Caco-2 (cell line): ENCODE data around the gene FAM186B. TPM values are rescaled to one million over a fixed set of nuclear protein-coding genes. Genes with fewer than 3 reads are reported as not detected.

ENCODE experiments used
- BruUV-seq: library from RNA; stranded (reverse); fragments of 400-500 nt; replicated peaks from 2 replicates; lab custom pipeline; 2021; lab: Mats Ljungman, UMichigan
- CTCF ChIA-PET: fragments of 300-600 bp; sonication (Branson Sonifier 250); formaldehyde crosslinking; loops from one replicate; lab custom pipeline; 2022; ENCODE audit warnings: antibody characterized with exemption; lab: Charles Lee
- POLR2A ChIA-PET: fragments of 300-600 bp; sonication (Branson Sonifier 250); formaldehyde crosslinking; loops from one replicate; lab custom pipeline; 2022; ENCODE audit warnings: antibody characterized with exemption; lab: Charles Lee
- DNase-seq, 2 experiments: peaks; one replicate each; pipeline versions ENCODE4 v3.0.0 to v3.0.0-alpha.2; 2020 to 2022
- H3K27me3 ChIP-seq: replicated peaks from 2 replicates; pipeline ENCODE4 v1.6.0; 2011; ENCODE audit warnings: low read length; ENCODE audit not compliant: control insufficient read depth, insufficient read depth
- H3K36me3 ChIP-seq: 2 replicates; pipeline ENCODE4 v1.5.1; 2011; ENCODE audit warnings: low read length; ENCODE audit not compliant: control insufficient read depth, insufficient read depth
- H3K4me1 ChIP-seq: fragments of 250-450 bp; sonication (Bioruptor Pico); 2 replicates; pipeline ENCODE4 v1.5.1; 2020; ENCODE audit warnings: mild to moderate bottlenecking
- H3K4me3 ChIP-seq: 2 replicates; pipeline ENCODE4 v1.5.1; 2011; ENCODE audit warnings: low read depth, mild to moderate bottlenecking, control low read depth, low read length
- H3K9me3 ChIP-seq: fragments of 250-450 bp; sonication (Bioruptor Pico); 2 replicates; pipeline ENCODE4 v1.5.1; 2020; ENCODE audit warnings: mild to moderate bottlenecking, moderate library complexity
- H3K27ac Mint-ChIP-seq: one replicate; pipeline ENCODE4 v1.8.0; 2022; ENCODE audit warnings: mixed read lengths; ENCODE audit not compliant: unreplicated experiment
- H3K27me3 Mint-ChIP-seq: one replicate; pipeline ENCODE4 v1.8.0; 2022; ENCODE audit warnings: mixed read lengths; ENCODE audit not compliant: insufficient read depth, unreplicated experiment
- H3K36me3 Mint-ChIP-seq: one replicate; pipeline ENCODE4 v1.8.0; 2022; ENCODE audit warnings: mild to moderate bottlenecking, mixed read lengths; ENCODE audit not compliant: insufficient read depth, unreplicated experiment
- H3K4me1 Mint-ChIP-seq: one replicate; pipeline ENCODE4 v1.8.0; 2022; ENCODE audit warnings: low read depth, mixed read lengths; ENCODE audit not compliant: unreplicated experiment
- H3K4me3 Mint-ChIP-seq: one replicate; pipeline ENCODE4 v1.8.0; 2022; ENCODE audit warnings: mild to moderate bottlenecking, moderate library complexity, mixed read lengths; ENCODE audit not compliant: unreplicated experiment
- H3K9me3 Mint-ChIP-seq: one replicate; pipeline ENCODE4 v1.8.0; 2022; ENCODE audit warnings: mixed read lengths; ENCODE audit not compliant: unreplicated experiment
- CTCF ChIP-seq, 2 experiments: fragments of 200-600 bp in 1 of 2; IDR thresholded peaks; 1 replicate in 1 of 2; 2 replicates in 1 of 2; pipeline versions ENCODE4 v1.5.1 to v1.8.0; 2011 to 2022; ENCODE audit warnings: antibody characterized with exemption in 1 of 2, control low read depth in 1 of 2, inconsistent platforms in 1 of 2, low read depth in 1 of 2, low read length in 1 of 2, mild to moderate bottlenecking in 1 of 2, moderate library complexity in 1 of 2; ENCODE audit not compliant: insufficient read depth in 1 of 2, severe bottlenecking in 1 of 2, unreplicated experiment in 1 of 2
- intact Hi-C: fragments of 100-400 bp; cut with micrococcal nuclease; formaldehyde crosslinking; loops from one replicate; pipeline ENCODE4 v1.10.0; 2022; ENCODE audit not compliant: unreplicated experiment
- total RNA-seq: library from RNA; stranded (reverse); gene quantifications from 2 replicates; pipeline ENCODE4 v1.2.3, GENCODE V29; 2022

Gene FAM186B
- total RNA-seq, 1 experiment from 2014 or later, result 2.2 TPM

- CTCF ChIA-PET, result interaction anchor here (0.6 to 1.0 kb wide), 8 partner anchors 20 to 404 kb away, joined by 3 to 9 read pairs (median 3); partner anchors contain the start of genes FMNL3 and TMBIM6
- no peak overlapping the region for H3K4me3 ChIP-seq
- H3K4me1 ChIP-seq, result peaks cover 16% of the 10 kb centered on the region; the same call in 1 of the 2 replicates
- H3K36me3 Mint-ChIP-seq, result peaks cover 14% of the 10 kb centered on the region
- no peak overlapping the region for H3K27ac Mint-ChIP-seq
- H3K36me3 ChIP-seq, result peaks cover 3% of the 10 kb centered on the region; the same call in 1 of the 2 replicates
- TF ChIP-seq CTCF (IDR thresholded peaks at IDR 0.05; ENCODE audit: insufficient read depth in 1 of 2, low read depth in 1 of 2, low read length in 1 of 2, severe bottlenecking in 1 of 2, unreplicated experiment in 1 of 2), result no peak
- intact Hi-C loops, result loop anchor here (1.0 to 10.0 kb wide), 4 partner anchors 63 to 195 kb away; partner anchors contain the start of genes FMNL3 and TMBIM6
- no peak for DNase-seq
- POLR2A ChIA-PET, result interaction anchor here (1.4 kb wide), 1 partner anchor 97 kb away, joined by 4 read pairs; no protein-coding TSS in a partner anchor
- H3K27me3 Mint-ChIP-seq, result no peaks in the 10 kb centered on the region
- TSS peak; percentile 32 for BruUV-seq
- H3K27me3 ChIP-seq, result no peaks in the 10 kb centered on the region
- H3K9me3 ChIP-seq, result no peaks in the 10 kb centered on the region
- no peaks in the 10 kb centered on the region for H3K9me3 Mint-ChIP-seq
- H3K4me3 Mint-ChIP-seq, result no peak overlapping the region
- peaks cover 6% of the 10 kb centered on the region for H3K4me1 Mint-ChIP-seq
Observed at GRCh38 chr12:49643961-49644619, 38.7 kb upstream of the FAM186B start.

DNA sequence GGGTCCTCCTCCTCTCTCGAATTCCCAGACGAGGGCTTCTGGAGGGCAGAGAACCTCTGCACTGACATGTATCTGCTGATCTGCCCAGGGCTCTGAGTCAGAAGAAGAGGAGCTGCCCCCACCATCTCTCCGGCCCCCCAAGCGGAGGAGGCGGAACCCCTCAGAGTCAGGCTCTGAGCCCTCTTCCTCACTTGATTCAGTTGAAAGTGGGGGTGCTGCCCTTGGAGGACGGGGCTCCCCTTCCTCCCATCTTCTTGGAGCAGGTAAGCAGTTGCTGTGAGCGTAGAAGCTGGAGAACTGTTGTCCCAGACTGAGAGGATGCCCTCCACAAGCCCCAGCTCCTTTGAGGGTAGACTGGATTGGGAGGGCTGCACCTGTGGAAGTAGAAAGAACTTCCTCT, 37.7 kb upstream of the FAM186B start:
- CTCF ChIA-PET, result interaction anchor here (0.6 to 0.7 kb wide), 2 partner anchors 64 to 139 kb away, joined by 3 read pairs; partner anchors contain the start of gene FMNL3
- no peak overlapping the region for H3K4me3 ChIP-seq
- DNase-seq, result no peak
- H3K36me3 ChIP-seq, result peaks cover 3% of the 10 kb centered on the region; the same call in 1 of the 2 replicates
- intact Hi-C loops, result loop anchor here (10.0 kb wide), 1 partner anchor 132 kb away; no protein-coding TSS in a partner anchor
- Mint-ChIP-seq H3K36me3 (peaks cover 14% of the 10 kb centered on the region), H3K4me1 (no peaks in the 10 kb centered on the region), H3K9me3 (no peaks in the 10 kb centered on the region), H3K27ac (no peak overlapping the region), H3K4me3 (no peak overlapping the region), H3K27me3 (no peaks in the 10 kb centered on the region)
- BruUV-seq, result no TSS peak
- H3K27me3 ChIP-seq, result no peaks in the 10 kb centered on the region
- POLR2A ChIA-PET, result interaction anchor here (1.4 kb wide), 1 partner anchor 98 kb away, joined by 4 read pairs; no protein-coding TSS in a partner anchor
- H3K9me3 ChIP-seq, result no peaks in the 10 kb centered on the region
- peaks cover 7% of the 10 kb centered on the region; the same call in 1 of the 2 replicates for H3K4me1 ChIP-seq
- no peak for TF ChIP-seq CTCF (IDR thresholded peaks at IDR 0.05; ENCODE audit: insufficient read depth in 1 of 2, low read depth in 1 of 2, low read length in 1 of 2, severe bottlenecking in 1 of 2, unreplicated experiment in 1 of 2)

GRCh38 chr12:49642370-49642802, 36.9 kb upstream of the FAM186B start:
- H3K27me3 ChIP-seq, result no peaks in the 10 kb centered on the region
- DNase-seq, result peak in 1 of 2 experiments; percentile 78
- POLR2A ChIA-PET, result no interaction called here
- H3K4me1 Mint-ChIP-seq, result peaks cover under 1% of the 10 kb centered on the region
- no peak overlapping the region for H3K4me3 Mint-ChIP-seq
- peaks cover 7% of the 10 kb centered on the region; the same call in 1 of the 2 replicates for H3K4me1 ChIP-seq
- H3K36me3 Mint-ChIP-seq, result peaks cover 14% of the 10 kb centered on the region
- H3K9me3 ChIP-seq, result no peaks in the 10 kb centered on the region
- no peaks in the 10 kb centered on the region for H3K9me3 Mint-ChIP-seq
- CTCF ChIA-PET, result no interaction called here
- H3K4me3 ChIP-seq, result no peak overlapping the region
- no peak overlapping the region for H3K27ac Mint-ChIP-seq
- peaks cover 3% of the 10 kb centered on the region; the same call in 1 of the 2 replicates for H3K36me3 ChIP-seq
- BruUV-seq, result no TSS peak
- no peaks in the 10 kb centered on the region for H3K27me3 Mint-ChIP-seq
- no peak for TF ChIP-seq CTCF (IDR thresholded peaks at IDR 0.05; ENCODE audit: insufficient read depth in 1 of 2, low read depth in 1 of 2, low read length in 1 of 2, severe bottlenecking in 1 of 2, unreplicated experiment in 1 of 2)
- intact Hi-C loops, result loop anchor here (10.0 kb wide), 1 partner anchor 132 kb away; no protein-coding TSS in a partner anchor
